Tibial nerve (tissue), 4 donors: ENCODE results near the gene TSHZ2.

Experiments
- EP300 ChIP-seq, 2 donors: sonication (generic); formaldehyde crosslinking; IDR thresholded peaks; one replicate each; pipeline ENCODE4 v1.6.1; 2017; ENCODE audit warnings: antibody characterized with exemption in 2 of 2, mild to moderate bottlenecking in 1 of 2
- POLR2A ChIP-seq, 2 donors: fragments of 450-650 bp; IDR thresholded peaks; one replicate each; pipeline ENCODE4 v1.6.1; 2017; ENCODE audit warnings: antibody characterized with exemption in 2 of 2, mild to moderate bottlenecking in 2 of 2, moderate library complexity in 2 of 2
- TF ChIP-seq, protein P1 (sequence below), 5 experiments: fragments of 200-600 bp in 3 of 5; fragments of 450-650 bp in 2 of 5; sonication (generic) in 3 of 5; IDR thresholded peaks; one replicate each; pipeline ENCODE4 v1.5.1; 2016 to 2019; ENCODE audit warnings: antibody characterized with exemption in 5 of 5, mild to moderate bottlenecking in 3 of 5, moderate library complexity in 2 of 5

DNA sequence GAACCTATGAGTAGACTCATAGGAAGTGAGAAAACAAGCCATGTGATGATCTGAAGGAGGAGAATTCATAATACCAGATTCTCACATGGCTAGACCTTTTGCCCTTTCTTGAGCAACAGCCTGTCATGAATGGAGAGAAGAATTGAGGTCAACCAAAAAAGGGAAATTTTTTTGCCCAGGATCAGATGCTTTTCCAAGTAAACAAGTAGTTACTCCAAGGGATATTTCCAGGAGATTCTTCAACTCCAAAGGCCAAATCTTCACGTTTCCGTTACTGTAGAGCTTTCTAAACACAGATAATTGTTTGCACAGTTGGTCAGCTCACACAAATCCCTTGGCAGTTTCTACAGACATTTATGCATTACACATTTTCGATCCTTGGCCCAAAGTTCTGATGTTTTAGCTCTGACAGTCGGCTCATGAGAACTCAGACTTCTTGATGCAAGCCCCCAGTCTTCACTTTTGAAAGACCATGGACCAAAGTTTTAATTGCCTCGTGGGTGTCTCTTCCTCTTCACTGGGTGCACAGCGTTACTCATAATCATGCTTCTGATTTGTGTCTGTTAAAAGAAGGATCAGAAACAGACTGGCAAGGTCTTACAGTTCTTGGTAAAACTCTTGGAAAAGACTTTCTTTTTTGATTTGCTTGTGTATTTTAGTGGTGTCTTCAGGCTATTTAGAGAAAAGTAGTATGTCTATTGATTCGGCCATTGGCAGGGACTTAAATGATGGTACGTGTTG lies 115.0 kb downstream of the TSHZ2 start:
- TF ChIP-seq, protein P1, sequence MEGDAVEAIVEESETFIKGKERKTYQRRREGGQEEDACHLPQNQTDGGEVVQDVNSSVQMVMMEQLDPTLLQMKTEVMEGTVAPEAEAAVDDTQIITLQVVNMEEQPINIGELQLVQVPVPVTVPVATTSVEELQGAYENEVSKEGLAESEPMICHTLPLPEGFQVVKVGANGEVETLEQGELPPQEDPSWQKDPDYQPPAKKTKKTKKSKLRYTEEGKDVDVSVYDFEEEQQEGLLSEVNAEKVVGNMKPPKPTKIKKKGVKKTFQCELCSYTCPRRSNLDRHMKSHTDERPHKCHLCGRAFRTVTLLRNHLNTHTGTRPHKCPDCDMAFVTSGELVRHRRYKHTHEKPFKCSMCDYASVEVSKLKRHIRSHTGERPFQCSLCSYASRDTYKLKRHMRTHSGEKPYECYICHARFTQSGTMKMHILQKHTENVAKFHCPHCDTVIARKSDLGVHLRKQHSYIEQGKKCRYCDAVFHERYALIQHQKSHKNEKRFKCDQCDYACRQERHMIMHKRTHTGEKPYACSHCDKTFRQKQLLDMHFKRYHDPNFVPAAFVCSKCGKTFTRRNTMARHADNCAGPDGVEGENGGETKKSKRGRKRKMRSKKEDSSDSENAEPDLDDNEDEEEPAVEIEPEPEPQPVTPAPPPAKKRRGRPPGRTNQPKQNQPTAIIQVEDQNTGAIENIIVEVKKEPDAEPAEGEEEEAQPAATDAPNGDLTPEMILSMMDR (IDR thresholded peaks at IDR 0.05) = no peak
- TF ChIP-seq POLR2A (IDR thresholded peaks at IDR 0.05) = no peak
- TF ChIP-seq EP300 (IDR thresholded peaks at IDR 0.05) = peak; percentile 50 to 89
